GM19043 (cell line): Measurements from ENCODE around the gene SHROOM1.

Experiments
- ATAC-seq: cut with Tn5 transposase; IDR thresholded peaks from one replicate; pipeline ENCODE4 v1.9.1; 2021; ENCODE audit warnings: low read depth; ENCODE audit not compliant: unreplicated experiment

The SHROOM1 gene

DNA sequence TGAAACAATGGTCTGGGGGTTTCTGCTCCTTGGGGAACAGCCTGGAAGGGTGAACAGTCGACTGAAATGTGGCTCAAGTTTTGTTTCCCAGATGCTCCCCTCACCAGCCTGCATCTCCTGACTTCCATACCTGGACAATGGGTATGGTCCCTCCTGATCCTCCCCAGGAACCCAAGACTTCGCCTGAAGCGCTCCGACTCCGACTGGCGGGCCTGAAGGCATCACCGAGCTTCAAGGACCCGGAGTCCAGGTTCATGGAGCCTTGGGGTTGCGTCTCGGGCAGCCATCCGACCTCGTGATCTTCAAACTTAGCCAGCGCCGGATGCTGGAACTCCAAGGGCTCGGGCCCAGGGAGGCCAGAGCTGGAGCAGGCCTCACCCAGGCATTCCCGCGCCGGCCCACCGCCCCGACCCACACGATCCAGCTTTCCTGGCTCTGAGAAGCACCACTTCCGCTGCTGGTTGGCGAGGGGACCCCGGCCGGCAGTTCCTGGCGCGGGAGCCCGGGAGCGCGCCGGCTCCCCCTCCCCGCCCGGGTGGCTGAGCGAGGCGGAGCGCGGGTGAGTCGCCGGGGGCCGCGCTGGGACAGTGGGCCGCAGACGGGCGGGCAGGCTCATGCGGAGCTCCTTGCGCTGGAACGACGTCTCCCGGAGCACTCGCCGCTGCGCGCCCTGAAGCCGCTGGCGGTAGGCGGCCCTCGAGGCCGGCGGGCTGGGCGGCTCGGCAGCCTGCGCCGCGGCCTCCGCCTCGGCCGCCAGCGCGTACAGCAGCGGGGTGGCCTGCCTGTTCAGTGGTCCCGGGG is 5.2 kb downstream of the SHROOM1 start:
- ATAC-seq: no peak

DNA sequence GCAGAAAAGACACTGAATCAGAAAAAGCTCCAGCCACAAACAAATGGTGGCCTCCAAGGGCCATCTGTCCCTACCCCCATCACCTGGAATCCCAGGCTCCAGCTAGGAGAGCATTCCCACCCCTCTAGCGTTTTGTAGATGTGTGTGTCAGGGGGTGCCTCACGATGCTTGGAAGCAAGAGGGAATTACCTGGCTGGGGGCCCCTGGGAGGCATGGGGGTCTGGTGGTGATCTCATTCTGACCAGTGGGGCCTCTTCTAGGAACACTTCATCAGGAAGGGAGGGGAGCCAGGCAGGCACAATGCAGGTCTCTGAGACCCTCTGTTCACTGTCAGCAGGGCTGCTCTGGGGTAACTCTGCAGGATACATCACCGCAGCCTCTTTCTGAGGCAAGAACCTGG is 6.0 kb downstream of the SHROOM1 start:
- ATAC-seq: no peak

DNA sequence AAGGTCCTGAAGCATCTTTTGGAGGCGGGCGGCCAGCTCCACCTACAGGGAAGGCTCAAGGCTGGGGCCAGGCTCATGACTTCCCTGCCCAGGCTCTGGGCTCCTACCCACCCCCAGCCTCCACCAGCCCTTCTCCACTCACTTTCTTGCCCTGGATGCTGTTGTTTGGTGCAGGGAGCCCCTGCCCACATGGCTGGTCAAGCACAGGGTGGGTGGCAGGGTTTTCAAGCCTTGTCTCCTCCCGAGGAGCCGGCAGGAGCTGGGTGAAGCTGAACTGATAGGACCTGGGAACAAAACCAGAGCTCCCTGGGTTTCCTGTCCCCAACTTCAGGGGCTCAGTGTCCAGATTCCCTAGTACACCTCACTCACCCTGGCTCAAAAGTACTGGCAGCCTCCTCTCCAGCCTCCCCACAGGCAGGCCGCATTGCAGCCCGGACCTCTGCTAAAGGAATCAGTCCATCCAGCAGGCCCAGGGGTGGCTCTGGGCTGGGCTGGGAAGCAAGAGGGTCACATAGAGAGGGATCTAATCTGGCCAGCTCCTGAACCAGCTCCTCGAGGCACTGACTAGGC is 6.9 kb downstream of the SHROOM1 start:
- no peak for ATAC-seq

DNA sequence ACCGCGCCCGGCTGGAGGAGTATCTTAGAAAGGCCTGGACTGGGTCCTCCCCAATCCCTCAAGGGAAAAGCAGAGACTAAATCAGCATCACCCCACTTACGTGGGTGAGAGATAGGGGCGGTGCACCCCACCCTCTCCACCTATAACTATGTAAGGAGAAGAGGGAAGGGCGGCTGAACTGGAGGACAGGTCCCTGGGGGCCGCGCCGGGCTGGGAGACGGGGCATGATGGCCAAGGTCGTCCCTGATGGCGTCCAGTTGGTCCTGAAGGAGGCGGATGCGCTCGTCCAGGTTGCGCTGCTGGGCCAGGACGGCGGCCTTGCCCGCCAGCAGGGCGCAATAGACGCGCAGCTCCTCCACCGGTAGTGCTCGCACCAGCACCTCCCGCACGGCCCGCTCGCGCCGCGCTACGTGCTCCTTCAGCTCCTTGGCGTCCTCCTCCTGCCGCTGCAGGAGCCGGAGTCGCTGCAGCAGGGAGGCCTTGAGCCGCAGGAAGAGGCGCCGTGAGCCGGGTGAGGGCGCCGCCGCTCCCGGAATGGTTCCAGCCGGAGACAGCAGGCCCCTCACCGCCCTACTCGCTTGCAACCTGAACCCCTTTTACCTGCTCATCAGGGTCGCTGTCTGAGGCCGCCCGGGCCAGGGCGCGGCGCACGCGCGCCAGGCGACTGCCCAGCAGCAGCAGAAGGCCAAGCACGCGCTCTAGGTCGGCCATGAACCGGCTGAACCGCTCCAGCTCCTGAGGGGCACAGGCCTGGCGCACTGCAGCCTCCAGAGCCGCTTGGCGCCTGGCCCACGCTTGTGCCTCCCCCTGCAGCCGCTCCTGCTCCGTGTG is 7.6 kb downstream of the SHROOM1 start:
- no peak for ATAC-seq

DNA sequence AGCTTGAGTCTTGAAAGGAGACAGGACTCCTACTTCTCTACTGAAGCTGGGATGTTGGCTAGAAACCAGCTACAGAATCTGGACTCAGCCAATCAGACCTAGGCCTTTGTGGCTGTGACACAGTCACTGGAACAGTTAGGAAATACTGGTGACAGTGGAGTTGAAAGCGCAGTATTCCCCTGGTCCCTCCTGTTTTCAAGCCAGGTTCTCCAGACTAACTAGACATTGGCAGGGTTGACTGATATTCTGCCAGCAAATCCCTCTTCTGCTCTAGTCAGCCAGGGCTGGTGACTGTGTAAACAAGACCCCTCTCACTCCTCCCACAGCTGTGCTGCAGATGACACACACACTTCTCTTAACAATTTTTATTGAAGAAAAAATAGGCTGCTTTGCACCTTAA is 8.7 kb downstream of the SHROOM1 start:
- ATAC-seq: no peak

DNA sequence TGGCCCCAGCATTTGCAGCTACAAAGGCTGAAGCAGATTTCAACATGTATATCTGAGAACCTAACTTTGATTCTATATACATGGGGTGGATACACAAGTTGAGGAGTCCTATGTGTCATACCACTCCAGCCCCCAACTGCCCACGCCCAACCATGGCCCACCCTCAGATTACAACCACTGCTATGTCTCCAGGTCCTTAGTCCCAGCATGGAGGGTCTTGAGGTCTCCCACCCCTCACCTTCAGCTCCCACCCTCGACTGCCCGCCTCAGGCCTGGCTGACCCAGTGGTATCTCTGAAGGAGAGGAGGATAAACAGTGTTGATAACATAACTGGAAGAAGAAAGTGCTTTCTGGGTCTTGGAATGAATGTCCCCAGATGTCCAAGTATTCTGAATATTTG is 9.1 kb downstream of the SHROOM1 start:
- no peak for ATAC-seq

DNA sequence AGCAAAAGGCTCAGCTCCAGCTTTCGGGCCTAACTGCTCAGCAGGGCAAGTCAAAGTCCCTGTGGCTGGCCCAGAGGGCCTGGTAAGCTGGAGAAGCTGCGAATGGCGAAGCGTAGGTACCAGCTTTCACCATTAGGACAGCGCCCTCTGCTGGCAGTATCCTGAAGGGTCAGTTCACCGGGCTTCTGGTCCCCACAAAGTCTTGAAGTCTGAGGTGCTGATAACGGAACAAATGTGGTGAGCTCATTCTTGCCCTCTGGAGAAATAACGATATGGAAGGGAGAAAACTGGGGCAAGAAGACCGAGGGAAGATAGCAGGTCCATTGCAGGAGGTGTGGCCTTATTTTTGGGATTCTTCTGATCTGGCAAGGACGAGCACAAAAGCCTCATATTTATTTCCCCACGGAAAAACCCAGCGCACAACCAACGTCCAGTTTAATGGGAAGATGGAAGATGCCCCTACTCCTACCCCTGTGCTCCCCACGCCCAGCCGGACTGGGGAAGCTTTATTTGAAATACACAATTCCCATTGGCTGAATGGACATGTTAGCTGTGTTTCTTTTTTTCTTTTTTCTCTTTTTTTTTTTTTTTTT is 10.2 kb downstream of the SHROOM1 start:
- peak; percentile 74 for ATAC-seq

DNA sequence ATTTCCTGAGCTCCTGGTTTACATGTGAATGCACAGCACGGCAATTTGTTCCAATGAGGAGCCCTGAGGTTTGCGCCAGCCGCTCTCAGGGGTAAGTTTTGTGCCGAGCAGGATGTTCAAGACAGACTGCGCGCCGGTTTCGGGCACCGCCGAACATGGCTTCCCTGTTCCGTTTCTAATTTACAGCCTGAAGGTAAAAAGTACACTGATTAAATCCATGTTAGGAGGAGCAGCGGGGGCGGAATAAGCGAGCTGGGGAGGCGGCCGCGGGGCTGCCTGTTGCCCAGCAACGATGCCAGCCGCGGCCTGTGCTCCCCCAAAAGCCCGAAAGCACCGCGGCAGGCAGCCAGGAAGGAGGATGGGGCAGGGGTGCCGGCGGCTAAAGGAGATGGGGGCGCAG is 11.0 kb downstream of the SHROOM1 start:
- no peak for ATAC-seq

DNA sequence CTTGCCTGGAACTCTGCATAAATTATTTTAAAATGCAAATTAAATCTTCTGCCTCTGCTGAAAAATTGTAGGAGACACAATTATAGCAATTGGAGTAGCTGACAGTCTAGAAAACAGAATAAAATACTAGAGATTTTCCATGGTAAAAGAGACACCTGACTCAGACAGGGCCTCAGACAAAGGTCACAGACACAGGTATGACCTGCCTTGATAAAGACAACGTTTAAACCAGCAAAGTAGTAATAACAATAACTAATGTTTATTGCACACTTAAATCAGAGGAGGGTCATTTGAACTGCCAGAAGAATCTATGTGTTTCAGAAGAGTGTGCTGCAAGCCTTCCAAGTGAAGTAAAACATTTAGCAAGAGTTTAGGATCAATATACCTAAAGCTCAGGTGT is 13.4 kb downstream of the SHROOM1 start:
- ATAC-seq: no peak

DNA sequence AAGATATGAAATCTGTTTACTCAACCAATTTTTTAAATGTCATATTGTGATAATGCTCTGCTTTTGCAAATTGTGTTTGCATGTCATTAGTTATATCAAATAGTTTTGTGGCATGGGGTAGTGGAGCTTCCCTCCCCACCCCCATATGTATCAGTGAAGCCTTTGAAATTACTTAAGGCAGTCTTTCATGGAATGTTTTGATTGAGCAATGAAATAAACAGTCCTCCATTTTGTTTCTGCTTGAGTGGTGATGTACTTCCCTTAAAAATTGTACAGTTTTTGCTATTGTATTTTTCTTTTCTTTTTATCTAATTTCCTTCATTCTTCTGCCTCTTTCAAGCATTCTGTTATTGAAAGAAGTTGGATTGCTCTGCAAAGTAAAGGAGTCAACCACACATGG is 13.9 kb downstream of the SHROOM1 start:
- ATAC-seq: no peak

DNA sequence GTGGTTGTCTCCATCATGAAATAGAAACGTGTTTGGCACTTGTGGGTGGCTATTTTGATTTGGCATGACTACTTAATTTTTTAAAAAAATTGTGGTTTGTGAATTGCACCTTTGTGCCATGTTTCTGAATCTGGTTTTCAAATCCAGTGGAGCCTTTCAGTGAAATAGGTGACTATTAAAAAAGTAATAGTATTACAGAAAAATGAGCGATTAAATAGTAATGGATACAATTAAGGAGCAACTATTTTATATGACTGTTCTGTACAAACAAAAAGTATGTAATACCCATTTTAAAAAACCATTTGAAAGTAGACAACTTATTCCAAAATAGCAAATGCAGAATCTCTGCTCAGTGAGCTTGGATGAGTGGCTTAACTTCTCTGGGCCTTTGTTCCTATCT is 14.4 kb downstream of the SHROOM1 start:
- no peak for ATAC-seq

DNA sequence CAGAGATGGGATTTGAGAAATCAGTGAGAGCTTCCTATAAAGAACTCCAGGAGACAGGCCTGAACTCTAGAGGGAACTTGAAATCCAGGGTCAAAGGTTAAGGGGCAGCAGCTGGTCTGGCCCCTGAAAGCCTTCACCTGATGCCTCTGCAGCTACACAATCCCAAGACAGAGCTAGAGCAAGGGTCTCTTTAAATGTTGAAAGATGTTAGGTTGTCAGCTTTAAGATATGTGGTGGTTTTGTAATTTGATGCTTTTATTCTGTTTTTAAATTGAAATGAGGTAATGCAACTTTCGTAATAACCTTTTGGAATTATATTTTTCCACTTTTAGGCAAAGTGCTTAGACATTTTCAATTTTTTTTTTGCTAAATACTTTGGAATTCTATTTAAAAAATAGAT is 15.0 kb downstream of the SHROOM1 start:
- no peak for ATAC-seq

DNA sequence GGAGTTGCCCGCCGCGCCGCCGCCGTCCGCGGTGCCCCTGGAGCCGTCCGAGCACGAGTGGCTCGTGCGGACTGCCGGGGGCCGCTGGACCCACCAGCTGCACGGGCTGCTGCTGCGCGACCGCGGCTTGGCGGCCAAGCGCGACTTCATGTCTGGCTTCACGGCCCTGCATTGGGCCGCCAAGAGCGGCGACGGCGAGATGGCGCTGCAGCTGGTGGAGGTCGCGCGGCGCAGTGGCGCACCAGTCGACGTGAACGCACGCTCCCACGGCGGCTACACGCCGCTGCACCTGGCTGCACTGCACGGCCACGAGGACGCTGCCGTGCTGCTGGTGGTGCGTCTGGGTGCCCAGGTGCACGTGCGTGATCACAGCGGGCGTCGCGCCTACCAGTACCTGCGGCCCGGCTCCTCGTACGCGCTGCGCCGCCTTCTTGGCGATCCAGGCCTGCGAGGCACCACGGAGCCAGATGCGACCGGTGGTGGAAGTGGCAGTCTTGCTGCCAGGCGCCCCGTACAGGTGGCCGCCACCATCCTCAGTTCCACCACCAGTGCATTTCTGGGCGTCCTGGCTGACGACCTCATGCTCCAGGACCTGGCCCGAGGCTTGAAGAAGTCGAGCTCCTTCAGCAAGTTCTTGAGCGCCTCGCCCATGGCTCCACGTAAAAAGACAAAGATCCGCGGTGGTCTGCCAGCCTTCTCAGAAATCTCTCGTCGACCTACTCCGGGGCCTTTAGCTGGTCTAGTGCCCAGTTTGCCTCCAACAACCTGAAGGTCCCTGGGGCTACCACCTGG is 15.7 kb downstream of the SHROOM1 start:
- ATAC-seq: no peak

DNA sequence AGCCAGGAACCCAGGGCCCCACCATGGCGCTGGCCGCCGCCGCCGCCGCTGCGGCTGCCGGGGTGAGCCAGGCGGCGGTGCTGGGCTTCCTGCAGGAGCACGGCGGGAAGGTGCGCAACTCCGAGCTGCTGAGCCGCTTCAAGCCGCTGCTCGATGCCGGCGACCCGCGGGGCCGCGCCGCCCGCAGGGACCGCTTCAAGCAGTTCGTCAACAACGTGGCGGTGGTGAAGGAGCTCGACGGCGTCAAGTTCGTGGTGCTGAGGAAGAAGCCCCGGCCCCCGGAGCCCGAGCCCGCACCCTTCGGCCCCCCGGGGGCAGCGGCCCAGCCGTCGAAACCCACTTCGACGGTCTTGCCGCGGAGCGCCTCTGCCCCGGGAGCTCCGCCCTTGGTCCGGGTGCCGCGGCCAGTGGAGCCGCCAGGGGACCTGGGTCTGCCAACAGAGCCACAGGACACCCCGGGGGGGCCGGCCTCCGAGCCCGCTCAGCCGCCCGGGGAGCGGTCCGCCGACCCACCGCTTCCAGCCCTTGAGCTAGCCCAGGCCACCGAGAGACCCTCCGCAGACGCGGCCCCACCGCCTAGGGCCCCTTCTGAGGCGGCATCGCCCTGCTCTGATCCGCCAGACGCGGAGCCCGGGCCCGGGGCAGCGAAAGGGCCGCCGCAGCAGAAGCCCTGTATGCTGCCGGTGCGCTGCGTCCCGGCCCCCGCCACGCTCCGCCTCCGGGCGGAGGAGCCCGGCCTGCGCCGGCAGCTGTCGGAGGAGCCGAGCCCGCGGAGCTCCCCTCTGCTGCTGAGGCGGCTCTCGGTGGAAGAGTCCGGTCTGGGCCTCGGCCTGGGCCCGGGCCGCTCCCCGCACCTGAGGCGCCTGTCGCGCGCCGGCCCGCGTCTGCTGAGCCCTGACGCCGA is 16.6 kb downstream of the SHROOM1 start:
- no peak for ATAC-seq

DNA sequence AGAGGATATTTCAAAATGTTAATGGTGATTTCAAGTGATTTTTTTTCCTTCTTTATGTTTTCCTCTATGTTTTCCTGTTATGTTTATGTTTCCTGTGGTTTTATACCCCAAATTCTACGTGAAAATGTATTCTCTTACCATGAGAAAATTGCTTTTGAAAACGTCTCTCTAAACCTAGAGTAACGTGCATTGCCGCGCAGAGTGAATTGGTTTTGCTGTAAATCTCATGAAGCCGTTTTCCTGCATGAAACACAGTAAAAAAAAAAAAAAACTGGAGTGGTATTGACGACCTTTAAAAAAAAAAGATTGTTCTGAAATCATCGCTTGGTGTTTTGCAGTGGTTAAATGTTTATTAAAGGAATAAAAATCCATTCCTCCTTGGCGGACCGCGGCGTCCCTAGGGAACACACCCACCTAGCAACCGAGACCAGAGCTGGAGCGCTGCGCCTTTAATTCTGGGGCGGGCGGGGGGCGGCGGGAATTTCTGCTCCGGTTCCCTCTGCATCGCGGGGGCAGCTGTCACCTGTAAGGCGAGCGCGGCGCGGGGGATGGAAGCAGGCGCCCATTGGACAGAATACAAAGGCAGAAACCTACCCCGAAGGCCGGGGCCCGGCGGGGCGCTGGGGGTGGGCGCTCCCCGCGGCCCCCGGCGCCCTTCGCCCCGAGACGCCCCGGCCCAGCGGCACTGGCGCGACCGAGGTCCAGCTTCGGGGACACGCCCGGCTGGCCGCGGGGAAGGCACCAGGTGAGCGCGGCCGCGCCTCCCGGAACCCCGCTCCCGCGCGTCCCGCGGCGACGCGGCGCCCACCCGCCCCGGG is 17.5 kb downstream of the SHROOM1 start, which contains the start of gene SOWAHA:
SOWAHA (plus strand) TSS at position 522 of the 818 bp plus-strand sequence. CDS start 320 bp downstream, outside the sequence.
- ATAC-seq: no peak

DNA sequence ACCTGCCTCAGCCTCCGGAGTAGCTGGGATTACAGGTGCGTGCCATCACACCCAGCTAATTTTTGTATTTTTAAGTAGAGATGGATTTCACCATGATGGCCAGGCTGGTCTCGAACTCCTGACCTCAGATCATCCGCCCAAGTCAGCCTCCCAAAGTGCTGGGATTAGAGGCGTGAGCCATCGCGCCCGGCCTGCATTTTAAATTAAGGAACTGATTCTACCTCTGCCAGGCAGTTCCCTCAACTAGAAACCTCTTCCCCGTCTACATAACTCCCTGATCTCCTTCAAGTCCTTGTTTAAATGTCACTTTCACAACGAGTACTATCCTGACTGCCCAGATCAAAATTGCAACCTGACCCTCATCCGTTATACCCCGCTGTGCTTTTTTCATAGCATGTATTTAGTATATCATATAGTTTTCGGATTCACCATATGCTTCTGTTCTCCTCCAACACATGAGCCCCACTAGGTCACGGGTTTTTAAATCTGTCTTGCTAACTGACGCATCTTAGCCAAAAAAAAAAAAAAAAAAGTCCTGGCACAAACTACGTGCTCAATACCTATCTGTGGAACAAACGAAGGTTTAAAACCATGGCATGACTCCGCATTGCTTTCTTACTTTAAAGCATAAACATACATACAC is 18.2 kb downstream of the SHROOM1 start:
- no peak for ATAC-seq

DNA sequence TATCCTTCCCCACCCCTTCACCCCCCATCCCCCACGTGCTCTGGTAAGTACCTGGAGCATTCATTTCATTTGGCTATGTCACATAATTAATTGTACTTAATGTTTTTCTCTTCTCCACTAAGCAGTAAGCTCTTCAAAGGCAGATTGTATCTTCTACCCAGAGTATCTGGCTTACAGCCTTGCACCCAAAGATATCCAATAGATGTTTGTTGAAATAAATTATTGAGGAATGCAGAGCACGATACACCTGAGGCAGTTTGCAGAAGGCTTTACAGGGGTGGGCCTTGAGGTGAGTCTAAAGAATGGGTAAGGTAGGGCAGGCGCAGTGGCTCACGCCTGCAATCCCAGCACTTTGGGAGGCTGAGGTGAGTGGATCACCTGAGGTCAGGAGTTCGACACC is 19.8 kb downstream of the SHROOM1 start:
- no peak for ATAC-seq

DNA sequence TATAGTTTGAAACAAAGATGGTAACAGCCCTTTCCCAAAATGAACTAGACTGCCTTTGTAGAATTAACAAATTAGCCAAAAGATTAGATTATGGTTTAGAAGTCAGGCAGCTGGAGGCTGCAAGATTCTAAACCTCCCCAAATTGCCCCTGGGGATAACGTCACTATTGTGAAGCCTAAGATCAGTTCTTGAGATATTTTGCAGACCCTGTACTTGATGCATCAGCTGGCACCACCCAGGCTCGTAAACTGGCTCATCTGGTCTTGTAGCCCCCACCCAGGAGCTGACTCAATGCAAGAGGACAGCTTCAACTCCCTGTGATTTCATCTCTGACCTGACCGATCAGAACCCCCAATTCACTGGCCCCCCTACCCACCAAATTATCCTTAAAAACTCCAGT is 21.6 kb downstream of the SHROOM1 start:
- ATAC-seq: no peak
